Measurements from ENCODE around the gene RPE.

RPE gene

DNA sequence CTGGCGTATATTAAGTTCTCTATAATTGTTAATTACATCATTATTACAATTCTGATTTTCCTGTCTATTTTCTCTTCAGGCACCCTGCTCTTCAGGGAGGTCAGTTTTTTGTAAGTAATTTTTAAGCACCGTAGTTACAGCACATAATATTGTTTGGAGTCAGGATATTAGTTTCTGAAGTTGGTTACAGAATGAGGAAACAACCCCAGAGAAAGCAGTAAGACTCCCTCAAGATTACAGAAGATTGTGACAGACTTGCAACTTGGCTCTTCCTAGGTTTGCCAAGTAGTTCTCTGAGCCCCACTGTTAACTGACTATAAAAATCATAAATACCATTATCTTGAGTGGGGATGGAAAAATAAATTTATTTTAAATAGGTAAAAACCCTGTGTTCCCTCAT is 921 bp downstream of the RPE start:
- DNase-seq: no peak

DNA sequence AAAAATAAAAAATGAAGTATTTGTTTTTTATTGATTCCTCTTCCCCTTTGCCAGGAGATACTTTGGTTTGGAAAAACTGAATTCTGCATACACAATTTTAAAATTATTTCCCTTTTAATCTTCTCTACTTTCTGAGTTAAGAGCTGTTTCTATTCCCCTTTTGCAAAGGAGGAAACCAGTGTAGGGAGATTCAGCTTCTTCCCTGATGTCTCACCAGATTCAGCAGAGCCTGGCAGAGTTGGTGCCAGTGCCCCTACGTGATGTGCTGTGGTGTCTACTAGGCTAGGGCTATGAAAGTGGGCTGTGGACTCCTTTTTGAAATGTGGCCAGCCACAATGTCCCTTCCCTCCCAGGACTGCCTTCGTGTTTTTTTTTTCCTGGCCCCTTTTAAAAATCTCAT is 2.4 kb downstream of the RPE start:
- DNase-seq: no peak

DNA sequence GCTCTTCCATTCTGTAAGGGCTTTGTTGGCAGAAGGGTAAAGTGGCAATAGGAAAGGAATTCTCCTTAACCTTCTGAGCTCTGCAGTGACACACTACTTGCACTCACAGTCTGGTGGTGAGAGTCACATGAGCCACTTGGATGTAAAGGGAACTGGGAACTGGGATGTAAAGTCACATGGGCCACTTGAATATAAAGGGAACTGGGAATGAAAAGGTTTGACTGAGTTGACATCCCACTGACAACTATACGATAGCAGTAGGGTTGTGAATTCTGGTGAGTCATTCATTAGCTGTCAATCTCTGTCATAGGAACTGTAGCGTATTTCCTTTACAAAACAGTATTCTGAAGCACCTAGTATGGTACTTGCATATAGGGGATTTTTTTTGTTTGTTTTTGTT is 5.5 kb downstream of the RPE start:
- DNase-seq: no peak

DNA sequence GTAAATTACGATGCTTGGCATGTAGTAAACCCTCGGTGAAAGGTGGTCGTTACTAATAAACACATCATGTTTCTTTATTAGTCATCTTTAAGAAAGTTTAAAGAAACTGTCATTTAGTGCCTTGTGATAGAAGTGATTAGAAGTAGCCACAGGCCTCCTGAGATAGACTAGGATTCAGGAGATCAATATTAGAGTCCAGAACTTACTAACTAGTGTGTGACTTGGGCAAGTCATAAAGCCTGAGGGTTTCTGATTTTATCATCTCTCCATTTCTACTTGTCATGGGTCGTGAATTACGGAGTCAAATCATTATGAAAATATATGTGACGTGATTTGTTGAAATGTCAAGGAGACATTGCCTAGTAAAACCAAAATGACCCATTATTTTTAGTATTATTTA is 6.7 kb downstream of the RPE start:
- no peak for DNase-seq

DNA sequence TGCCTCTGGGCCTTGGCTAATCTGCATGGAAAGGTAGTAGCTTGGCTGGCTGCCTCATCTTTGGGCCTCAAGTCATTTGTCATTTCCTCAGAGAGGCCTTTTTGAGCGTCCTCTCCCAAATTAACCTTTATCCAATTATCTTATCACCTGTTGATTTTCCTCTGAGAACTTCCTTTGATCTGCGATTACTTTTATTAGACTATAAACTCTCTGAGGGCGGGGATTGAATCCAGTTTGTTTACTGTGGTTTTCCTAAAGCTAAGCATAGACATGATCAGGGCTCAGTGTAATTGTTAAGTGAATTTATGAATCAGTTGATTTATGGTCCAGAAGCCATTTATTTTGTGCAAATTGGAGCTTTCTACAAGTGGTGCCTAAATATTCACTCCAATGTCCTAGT is 7.5 kb downstream of the RPE start:
- no peak for DNase-seq

DNA sequence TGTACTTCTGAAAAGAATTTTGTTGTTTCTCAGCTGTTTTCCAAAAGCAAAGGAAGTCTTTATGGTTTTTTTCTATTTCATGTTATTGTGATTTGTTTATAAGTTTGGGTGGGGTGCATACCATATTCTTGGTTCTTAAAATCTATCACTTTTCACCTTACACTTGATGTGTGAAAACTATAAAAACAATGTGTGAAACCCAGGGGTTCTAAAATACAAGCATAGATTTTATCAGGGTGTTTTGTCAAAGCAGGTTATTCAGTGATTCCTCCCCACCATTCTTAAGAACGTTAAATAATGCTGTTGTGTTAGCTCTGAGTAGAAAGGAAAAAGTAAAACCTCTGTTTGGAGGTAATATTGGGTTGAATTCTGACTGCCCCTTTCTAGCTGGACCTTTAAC is 17.7 kb downstream of the RPE start:
- DNase-seq: no peak

DNA sequence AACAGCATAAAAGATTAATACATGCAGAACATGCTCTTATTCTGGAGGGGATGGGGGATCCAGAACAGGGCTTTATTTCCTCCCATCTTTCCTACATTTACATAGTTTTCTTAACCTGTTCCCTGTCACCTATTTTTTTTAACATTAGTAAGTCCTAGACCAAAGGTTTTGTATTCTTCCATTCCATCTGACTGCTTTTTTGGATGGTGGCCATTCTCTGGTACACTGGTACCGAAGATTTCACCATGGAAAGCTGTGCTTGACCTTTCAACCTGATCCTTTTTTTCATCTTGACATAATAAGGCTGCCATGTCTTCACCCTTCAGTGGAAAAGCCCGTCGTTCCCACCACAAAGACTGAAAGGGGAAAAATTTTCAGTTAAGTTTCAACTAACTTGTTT is 20.4 kb downstream of the RPE start:
- DNase-seq: no peak

DNA sequence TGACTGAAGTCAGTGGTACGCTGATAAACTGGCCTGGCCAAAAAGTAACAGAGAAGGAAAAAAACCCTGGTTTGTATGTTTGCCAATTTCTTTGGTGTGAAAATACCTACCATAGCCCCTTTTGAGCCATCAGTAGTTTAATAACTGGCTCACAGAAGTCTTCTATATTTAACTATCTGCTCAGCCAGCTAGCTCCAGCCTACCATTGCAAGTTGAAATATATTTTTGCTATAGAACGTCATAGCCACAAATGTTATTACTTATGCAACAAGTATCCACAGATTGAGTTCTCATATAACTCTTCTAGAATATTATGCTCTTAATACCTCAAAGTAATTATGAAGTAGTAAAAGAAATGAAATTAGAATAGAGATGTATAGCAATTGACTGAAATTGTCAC is 25.2 kb downstream of the RPE start:
- no peak for DNase-seq

DNA sequence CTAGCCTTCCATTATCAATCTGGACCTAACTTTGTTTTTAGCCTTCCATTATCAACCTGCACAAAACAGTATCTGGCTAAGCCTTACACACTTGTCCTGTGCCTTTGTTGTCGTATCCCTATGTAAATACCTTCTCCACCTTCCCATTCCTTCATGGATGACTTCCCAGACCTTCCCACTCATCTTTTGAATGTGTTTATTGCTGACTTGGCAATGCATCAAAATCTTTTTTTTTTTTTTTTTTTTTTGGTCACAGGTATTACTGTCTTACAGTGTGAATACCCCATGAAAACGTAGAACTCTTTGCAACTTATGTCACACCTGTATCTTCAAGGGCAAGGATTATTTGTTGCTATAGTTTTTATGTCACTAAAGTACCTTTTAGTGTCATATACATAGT is 25.7 kb downstream of the RPE start:
- DNase-seq: no peak

DNA sequence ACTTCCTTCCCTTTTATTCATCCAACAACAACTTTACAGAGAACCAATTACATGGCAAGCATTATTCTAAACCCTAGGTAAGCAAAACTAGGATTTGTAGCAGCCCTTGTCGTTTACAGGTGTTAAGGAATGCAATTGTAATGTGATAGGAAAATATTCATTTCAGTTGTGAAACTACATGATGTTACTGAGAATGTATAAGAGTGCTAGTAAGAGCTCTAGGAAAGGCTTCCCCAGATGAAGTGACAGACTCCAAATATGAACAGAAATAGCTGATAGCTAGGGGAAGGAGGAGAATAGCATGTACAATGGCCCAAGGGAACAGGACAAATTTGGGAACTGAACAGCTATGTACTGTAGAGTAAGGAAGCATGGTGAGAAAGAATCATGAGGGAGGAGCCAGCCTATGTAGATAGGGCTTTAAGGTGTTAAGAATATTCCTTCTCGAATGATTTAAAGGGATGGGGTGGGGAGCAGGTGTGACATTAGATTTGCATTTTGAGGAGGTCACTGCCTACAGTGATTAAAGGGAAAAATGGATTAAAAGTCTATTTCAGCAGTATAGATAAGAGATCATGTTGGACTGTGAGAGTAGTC is 31.7 kb downstream of the RPE start:
- DNase-seq: no peak

DNA sequence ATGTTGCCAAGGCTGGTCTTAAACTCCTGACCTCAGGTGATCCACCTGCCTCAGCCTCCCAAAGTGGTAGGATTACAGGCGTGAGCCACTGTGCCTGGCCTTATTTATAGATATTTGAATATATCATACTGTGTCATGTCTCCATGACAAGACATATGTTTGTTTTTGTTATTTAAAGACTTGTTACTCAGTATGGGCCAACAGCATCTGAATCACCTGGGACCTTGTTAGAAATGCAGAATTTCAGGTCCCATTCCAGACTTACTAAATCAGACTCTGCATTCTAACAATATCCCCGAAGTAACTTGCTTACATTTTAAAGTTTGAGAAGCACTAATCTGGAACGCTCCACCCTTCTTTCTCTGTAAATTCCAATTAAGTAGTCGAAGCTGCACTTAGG is 33.2 kb downstream of the RPE start:
- no peak for DNase-seq

DNA sequence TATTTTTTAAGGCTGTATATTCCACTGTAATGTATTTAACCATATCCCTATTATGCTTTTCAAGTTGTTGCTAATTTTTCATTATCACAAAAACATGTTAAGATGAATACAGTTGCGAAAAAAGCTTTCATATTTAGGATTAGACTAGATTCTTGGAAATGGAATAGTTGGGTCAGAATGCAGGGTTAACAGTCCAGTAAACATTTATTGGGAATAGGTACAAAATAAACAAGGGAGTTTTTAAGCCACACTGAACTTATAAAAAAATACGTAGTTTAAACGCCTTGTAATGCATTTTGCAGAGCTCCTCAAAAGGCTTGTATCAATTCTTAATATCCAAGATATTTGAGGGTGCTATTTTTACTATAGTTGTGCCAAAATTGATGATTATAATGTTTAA is 35.6 kb downstream of the RPE start:
- DNase-seq: no peak

DNA sequence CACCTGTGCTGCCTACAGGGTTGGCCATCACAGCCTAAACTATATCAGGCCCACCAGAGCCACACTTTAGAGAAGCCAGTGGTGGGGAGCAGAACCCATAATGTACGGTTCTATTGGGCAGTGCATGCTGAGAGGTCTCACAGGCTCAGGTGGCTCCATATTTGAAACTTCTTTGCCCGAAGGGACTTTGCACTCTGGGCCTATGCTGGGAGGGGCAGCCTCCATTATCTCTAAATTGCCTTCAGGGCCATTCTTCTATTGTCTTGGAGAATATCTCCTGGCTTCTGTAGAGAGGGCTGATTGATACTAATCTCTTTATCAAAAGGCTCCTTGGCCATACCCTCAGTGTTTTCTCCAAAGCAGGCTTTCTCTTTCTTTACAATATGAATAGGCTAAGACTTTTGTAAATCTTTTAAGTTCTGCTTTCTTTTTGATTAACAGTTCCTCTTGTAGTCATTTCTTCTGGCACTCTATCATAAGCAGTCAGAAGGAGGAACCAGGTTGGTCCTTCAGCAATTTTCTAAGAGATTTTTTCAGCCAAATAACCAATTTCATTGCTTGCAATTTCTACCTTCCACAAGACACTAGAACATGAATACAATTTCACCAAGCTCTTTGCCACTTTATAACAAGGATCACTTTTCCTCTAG is 44.5 kb downstream of the RPE start:
- DNase-seq: no peak

DNA sequence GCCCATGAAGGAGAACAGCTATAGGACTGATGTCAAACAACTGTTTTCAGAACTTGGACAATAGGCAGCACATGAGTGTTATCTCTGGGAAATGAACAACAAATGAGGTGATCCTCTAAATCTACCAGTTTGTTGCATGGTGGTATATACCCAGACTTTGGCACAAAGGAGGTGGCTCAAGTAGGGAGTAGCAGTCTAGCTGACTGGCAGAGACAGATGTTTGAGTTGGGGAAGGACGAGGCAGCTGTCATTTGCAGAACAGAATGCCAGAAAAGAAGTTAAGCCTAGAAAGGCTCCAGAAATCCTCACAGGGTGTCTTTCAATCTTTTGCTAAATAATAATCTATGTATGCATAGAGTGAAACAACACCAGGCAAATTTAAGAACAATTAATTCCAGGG is 47.4 kb downstream of the RPE start:
- no peak for DNase-seq

DNA sequence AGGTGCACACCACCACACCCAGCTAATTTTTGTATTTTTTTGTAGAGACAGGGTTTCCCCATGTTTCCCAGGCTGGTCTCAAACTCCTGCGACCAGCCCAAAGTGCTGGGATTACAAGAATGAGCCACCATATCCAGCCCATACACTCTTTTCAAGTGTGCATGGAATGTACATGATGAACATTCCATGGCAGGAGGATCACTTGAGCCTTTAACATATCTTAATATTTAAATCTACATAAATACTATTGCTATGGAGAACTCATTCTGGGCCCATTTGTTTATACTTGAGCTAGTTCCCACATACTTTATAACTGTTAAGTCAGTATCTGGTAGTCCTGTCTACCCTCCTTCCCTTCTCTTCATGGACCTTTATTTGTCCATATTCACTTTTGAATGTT is 48.4 kb downstream of the RPE start:
- no peak for DNase-seq

DNA sequence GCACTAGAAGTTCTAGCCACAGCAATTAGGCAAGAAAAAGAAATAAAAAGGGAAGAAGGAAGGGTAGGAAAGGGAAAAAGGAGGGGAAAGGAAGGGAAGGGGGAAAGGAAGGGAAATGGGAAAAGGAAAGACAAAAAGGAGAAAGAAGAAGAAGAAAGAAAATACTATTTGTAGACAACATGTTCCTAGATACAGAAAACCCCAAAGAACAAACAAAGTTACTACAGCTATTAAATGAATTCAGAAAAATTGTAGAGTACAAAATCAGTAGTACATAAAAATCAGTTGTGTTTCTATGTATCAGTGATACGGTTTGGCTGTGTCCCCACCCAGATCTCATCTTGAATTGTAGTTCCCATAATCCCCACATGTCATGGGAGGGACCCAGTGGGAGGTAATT is 52.3 kb downstream of the RPE start:
- DNase-seq: no peak

DNA sequence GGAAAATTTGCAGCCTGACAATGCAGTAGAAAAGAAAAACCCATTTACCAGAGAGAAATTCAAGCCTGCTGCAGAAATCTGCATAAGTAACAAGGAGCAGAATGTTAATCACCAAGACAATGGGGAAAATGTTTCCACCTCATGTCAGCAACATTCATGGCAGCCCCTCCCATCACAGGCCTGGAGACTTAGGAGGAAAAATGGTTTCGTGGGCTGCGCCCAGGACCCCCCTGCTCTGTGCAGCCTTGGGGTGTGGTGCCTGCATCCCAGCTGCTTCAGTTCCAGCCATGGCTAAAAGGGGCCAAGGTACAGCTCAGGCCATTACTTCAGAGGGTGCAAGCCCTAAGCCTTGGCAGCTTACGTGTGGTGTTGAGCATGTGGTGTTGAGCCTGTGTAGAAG is 53.4 kb downstream of the RPE start:
- DNase-seq: no peak

DNA sequence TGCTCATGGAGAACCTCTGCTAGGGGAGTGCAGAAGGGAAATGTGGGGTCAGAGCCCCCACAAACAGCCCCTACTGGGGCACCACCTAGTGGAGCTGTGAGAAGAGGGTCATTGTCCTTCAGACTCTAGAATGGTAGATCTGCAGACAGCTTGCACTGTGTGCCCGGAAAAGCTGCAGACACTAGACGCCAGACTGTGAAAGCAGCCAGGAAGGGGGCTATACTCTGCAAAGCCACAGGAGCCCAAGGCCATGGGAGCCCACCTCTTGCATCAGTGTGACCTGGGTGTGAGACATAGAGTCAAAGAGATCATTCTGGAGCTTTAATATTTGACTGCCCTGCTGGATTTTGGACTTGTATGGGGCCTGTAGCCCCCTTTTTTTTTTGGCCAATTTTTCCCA is 60.9 kb downstream of the RPE start:
- DNase-seq: no peak

Measured in stimulated activated CD4-positive, alpha-beta T cell treated with anti-CD3 and anti-CD28 coated beads, Interleukin-1b, Interleukin-23, amount 100 ng/mL, for 48 hours (primary cell).